ENCODE data around the gene HOXB3.

DNA sequence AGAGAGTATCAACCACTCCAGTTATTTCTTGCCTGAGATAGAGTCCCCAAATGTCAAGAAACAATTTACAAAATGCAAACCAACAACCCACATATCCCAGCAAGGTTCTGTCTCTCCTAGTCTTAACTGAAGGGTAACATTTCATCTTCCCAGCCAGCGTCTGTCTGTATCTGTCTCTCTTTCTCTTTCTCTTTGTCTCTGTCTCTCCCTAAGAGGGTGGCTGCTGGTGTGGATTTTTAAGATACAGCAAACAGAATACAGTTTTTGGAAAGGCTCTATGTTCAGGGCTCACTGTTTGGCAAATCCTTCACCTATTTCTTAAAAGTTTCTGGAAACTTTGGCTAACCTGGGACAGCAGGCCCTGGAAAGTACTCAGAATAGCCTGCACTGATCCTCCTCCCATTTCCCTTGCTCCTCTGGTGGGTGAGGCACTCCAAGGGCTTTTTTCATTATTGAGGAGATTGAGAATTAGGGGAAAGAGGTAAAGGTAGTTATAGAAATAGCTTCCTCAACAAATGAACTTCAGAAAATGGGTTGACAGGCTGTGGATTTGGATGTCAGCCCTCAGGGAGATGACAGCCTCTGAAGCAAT lies 18.1 kb downstream of the HOXB3 start:
- TF ChIP-seq, protein P1, sequence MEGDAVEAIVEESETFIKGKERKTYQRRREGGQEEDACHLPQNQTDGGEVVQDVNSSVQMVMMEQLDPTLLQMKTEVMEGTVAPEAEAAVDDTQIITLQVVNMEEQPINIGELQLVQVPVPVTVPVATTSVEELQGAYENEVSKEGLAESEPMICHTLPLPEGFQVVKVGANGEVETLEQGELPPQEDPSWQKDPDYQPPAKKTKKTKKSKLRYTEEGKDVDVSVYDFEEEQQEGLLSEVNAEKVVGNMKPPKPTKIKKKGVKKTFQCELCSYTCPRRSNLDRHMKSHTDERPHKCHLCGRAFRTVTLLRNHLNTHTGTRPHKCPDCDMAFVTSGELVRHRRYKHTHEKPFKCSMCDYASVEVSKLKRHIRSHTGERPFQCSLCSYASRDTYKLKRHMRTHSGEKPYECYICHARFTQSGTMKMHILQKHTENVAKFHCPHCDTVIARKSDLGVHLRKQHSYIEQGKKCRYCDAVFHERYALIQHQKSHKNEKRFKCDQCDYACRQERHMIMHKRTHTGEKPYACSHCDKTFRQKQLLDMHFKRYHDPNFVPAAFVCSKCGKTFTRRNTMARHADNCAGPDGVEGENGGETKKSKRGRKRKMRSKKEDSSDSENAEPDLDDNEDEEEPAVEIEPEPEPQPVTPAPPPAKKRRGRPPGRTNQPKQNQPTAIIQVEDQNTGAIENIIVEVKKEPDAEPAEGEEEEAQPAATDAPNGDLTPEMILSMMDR (IDR thresholded peaks at IDR 0.05): no peak
- no peak for TF ChIP-seq POLR2A (IDR thresholded peaks at IDR 0.05)
